H1 (cell line): ENCODE results near the gene IRAG1.

ENCODE experiments used
- EGR1 ChIP-seq: IDR thresholded peaks from 2 replicates; pipeline ENCODE4 v1.6.1; 2011; ENCODE audit warnings: low read depth, low read length, borderline replicate concordance
- EZH2 ChIP-seq: fragments of 200-600 bp; sonication (generic); IDR thresholded peaks from 2 replicates; pipeline ENCODE4 v1.7.1; 2012; ENCODE audit warnings: low read depth, mild to moderate bottlenecking, moderate library complexity, low read length, inconsistent platforms; ENCODE audit not compliant: severe bottlenecking
- GTF2F1 ChIP-seq: IDR thresholded peaks from 2 replicates; pipeline ENCODE4 v1.6.1; 2012; ENCODE audit warnings: low read depth, low read length, improper control_type of control experiment, borderline replicate concordance
- JUND ChIP-seq: IDR thresholded peaks from 2 replicates; pipeline ENCODE4 v1.6.1; 2011; ENCODE audit warnings: mild to moderate bottlenecking, improper control_type of control experiment, low read length
- RFX5 ChIP-seq: IDR thresholded peaks from 2 replicates; pipeline ENCODE4 v1.6.1; 2011; ENCODE audit warnings: low read depth, low read length, improper control_type of control experiment, borderline replicate concordance
- SIN3A ChIP-seq, 2 experiments: IDR thresholded peaks in 1 of 2; conservative IDR thresholded peaks in 1 of 2; 2 replicates each; pipeline ENCODE4 v1.6.1; 2011 to 2012; ENCODE audit warnings: low read length in 2 of 2, improper control_type of control experiment in 1 of 2, low read depth in 1 of 2, mild to moderate bottlenecking in 1 of 2
- TF ChIP-seq, protein P1 (sequence below), 3 experiments: IDR thresholded peaks; 1 replicate in 2 of 3; 2 replicates in 1 of 3; pipeline versions ENCODE4 v1.5.1 to v1.6.1; 2011; ENCODE audit warnings: low read length in 3 of 3, mild to moderate bottlenecking in 3 of 3, inconsistent platforms in 2 of 3, low read depth in 1 of 3, moderate library complexity in 1 of 3; ENCODE audit not compliant: insufficient read depth in 1 of 3; ENCODE audit errors: control extremely low read depth in 1 of 3

DNA sequence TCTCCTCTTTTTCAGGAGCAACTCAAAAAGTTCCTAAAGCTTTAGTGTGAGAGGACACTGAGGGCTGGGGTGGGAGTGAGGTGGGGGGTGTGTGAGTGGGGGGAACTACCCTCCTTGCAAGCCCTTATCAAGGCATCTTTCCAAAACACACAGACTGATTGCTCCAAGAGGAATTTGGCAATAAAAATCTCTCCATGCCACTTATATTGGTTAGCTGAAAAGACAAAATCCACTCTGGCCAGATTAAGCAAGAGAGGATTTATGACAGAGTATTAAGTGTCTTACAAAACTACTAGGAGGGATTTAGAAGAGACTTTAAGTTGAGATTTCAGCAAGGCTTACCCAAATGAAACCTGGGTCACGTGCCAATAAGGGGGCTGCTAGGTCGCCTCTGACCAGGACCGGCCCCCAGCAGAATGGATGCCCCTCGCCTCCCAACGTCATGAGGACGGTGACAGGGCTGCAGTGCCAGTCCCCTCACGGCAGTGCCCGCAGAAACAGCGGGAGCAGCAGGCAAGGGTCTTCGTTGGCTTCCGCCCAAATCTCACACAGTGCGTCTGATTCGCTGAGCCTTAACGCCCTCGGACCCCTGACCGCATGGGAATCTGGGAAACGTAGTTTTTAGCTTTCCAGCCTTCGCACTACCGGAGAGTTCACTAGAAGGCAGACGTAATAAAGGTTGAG, 35.4 kb upstream of the IRAG1 start:
- TF ChIP-seq, protein P1, sequence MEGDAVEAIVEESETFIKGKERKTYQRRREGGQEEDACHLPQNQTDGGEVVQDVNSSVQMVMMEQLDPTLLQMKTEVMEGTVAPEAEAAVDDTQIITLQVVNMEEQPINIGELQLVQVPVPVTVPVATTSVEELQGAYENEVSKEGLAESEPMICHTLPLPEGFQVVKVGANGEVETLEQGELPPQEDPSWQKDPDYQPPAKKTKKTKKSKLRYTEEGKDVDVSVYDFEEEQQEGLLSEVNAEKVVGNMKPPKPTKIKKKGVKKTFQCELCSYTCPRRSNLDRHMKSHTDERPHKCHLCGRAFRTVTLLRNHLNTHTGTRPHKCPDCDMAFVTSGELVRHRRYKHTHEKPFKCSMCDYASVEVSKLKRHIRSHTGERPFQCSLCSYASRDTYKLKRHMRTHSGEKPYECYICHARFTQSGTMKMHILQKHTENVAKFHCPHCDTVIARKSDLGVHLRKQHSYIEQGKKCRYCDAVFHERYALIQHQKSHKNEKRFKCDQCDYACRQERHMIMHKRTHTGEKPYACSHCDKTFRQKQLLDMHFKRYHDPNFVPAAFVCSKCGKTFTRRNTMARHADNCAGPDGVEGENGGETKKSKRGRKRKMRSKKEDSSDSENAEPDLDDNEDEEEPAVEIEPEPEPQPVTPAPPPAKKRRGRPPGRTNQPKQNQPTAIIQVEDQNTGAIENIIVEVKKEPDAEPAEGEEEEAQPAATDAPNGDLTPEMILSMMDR (IDR thresholded peaks at IDR 0.05; ENCODE audit: control extremely low read depth in 1 of 3, insufficient read depth in 1 of 3, low read depth in 1 of 3, low read length in 3 of 3): no peak
- TF ChIP-seq RFX5: no peak
- TF ChIP-seq EZH2: no peak
- TF ChIP-seq EGR1: peak; percentile 20; the same call in 1 of the 2 replicates
- TF ChIP-seq JUND: no peak
- peak in 1 of 2 experiments; percentile 68; a peak in 1 of 4 replicates for TF ChIP-seq SIN3A (conservative IDR thresholded peaks at IDR 0.05 in 1 of 2, IDR thresholded peaks at IDR 0.05 in 1 of 2; ENCODE audit: low read depth in 1 of 2, low read length in 2 of 2)
- TF ChIP-seq GTF2F1: no peak
